ENCODE measurements around the gene CHD8. TPM values are rescaled to one million over a fixed set of nuclear protein-coding genes. Genes with fewer than 3 reads are reported as not detected.
A peak's percentile ranks its signal among the peaks of the same experiment; 100 is the strongest.
"Not testable (repeated sequence)": the region's sequence is repeated elsewhere in the genome, so short reads cannot be mapped to it uniquely, and the experiment has no call there.

CHD8 gene
- total RNA-seq, 2 donors from 2014 or later: 118 to 147 TPM

DNA sequence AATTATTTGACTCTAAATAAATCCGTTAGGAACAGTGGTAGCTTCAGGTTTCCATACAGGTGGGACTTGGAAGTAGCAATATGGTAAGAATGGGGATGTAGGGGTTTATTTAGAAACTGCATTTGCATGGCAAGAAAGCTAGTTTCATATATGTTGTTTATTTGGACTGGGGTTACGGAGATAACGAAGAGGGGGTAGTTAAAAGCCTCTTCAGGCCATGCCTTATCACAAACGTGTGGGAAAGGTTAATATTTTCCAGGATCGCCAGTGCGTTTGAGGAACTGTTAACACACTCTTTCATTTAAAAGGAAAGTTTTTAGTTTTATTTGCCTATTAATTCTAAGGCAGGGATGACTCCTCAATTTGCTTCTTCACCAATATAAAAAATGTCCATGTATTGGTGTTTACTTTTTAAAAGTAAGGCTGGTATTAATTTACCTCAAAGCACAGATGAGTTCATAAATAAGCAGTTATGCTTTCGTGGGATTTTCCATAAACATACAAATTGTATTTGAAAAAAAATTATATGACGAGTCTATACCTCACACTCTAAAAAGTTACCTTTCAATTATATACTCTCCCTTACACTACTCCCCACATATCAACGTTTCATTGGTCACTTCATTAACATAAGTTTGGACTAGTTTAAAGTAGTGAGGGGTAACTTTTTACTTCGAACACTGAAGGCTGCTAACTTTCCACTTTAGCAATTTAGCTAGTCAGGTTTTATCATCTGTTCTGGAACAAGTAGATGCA, 20.0 kb upstream of the CHD8 start:
- Mint-ChIP-seq H3K4me3 (peak overlapping the region; percentile 99), H3K9me3 (no peaks in the 10 kb centered on the region), H3K4me1 (ENCODE audit: low read depth in 2 of 2) (peaks cover 26 to 38% of the 10 kb centered on the region in 2 donors), H3K27ac (peak overlapping the region; percentile 96), H3K36me3 (peaks cover 23% of the 10 kb centered on the region), H3K27me3 (no peaks in the 10 kb centered on the region)
- ATAC-seq (no peak), DNase-seq (ENCODE audit: low spot score) (no peak)

- ATAC-seq (no peak), DNase-seq (ENCODE audit: low spot score) (no peak)
- Mint-ChIP-seq H3K36me3 (peaks cover 17% of the 10 kb centered on the region), H3K4me1 (ENCODE audit: low read depth in 2 of 2) (peaks cover 0 to 3% of the 10 kb centered on the region in 2 donors), H3K27me3 (no peaks in the 10 kb centered on the region), H3K4me3 (no peak overlapping the region), H3K27ac (no peak overlapping the region), H3K9me3 (no peaks in the 10 kb centered on the region)
Measured at GRCh38 chr14:21467616-21468015, 11.7 kb upstream of the CHD8 start.

DNA sequence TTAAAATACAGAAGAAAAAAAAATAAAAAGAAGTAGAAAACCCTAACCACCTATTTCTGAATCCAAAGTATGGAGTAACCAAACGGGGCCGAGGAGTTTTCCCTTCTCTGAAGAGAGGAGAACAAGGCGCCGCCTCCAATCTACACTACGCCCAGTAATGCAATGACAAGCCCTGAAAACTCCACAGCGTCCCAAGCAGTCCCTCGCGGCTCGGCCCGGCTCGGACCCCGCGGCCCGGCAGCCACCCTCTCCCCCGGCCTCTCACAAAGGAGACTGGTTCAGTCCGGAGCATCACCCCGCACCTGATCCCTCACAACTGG, 371 bp downstream of the CHD8 start:
- peak; percentile 32 to 41 for ATAC-seq
- Mint-ChIP-seq H3K4me1 (ENCODE audit: low read depth in 2 of 2) (peaks cover 21 to 27% of the 10 kb centered on the region in 2 donors), H3K4me3 (peak overlapping the region; percentile 92), H3K27me3 (no peaks in the 10 kb centered on the region), H3K27ac (peak overlapping the region; percentile 95 to 99), H3K36me3 (peaks cover 11% of the 10 kb centered on the region), H3K9me3 (no peaks in the 10 kb centered on the region)
- no peak for DNase-seq (ENCODE audit: low spot score)

GRCh38 chr14:21454843-21455544, 929 bp downstream of the CHD8 start:
- H3K4me1 Mint-ChIP-seq (ENCODE audit: low read depth in 2 of 2): peaks cover 26 to 32% of the 10 kb centered on the region in 2 donors
- H3K27me3 Mint-ChIP-seq: no peaks in the 10 kb centered on the region
- DNase-seq (ENCODE audit: low spot score): no peak
- H3K36me3 Mint-ChIP-seq: peaks cover 11% of the 10 kb centered on the region
- no peaks in the 10 kb centered on the region for H3K9me3 Mint-ChIP-seq
- peak overlapping the region; percentile 92 for H3K4me3 Mint-ChIP-seq
- ATAC-seq: no peak
- peak overlapping the region; percentile 95 to 99 for H3K27ac Mint-ChIP-seq

DNA sequence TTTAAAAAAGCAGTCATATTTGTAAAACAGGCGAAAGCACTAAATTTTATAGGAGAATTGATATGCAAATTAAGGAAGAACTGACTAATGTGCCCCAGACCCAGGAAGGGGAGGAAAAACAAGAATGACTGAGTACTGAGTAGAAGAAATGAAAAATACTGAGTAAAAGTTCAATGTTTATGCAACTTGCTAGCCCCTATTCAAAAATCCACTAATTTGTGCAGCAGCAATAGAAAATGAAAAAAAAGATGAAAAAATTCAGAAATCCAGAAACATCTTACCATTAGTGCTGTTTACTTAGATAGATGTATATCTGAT, 6.1 kb downstream of the CHD8 start:
- ATAC-seq: no peak

DNA sequence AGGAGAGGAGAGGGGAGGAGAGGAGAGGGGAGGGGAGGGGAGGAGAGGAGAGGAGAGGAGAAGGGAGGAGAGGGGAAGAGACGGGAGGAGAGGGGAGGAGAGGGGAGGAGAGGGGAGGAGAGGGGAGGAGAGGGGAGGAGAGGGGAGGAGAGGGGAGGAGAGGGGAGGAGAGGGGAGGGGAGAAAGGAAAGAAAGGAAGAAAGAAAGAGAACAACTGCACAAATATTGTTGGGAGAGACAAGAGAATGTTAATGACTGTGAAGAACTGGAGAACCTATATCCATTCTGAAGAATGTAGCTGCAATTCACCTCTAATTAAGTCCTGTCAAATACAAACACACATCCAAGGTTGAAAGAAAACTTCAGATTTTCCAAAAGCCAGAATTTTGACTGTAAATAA, 13.3 kb downstream of the CHD8 start:
- H3K27ac Mint-ChIP-seq; H3K4me3 Mint-ChIP-seq; ATAC-seq; H3K27me3 Mint-ChIP-seq; DNase-seq (ENCODE audit: low spot score); H3K36me3 Mint-ChIP-seq; H3K9me3 Mint-ChIP-seq: not testable (repeated sequence)
- H3K4me1 Mint-ChIP-seq (ENCODE audit: low read depth in 2 of 2): peaks cover 25 to 27% of the 10 kb centered on the region in 2 donors

More for the DNA sequence above, 6.1 kb downstream of the CHD8 start:
- H3K4me3 Mint-ChIP-seq: peak overlapping the region; percentile 52
- no peaks in the 10 kb centered on the region for H3K9me3 Mint-ChIP-seq
- peaks cover 6% of the 10 kb centered on the region for H3K36me3 Mint-ChIP-seq
- peaks cover 37 to 42% of the 10 kb centered on the region in 2 donors for H3K4me1 Mint-ChIP-seq (ENCODE audit: low read depth in 2 of 2)
- peak overlapping the region; percentile 82 to 91 for H3K27ac Mint-ChIP-seq
- no peaks in the 10 kb centered on the region for H3K27me3 Mint-ChIP-seq
- DNase-seq (ENCODE audit: low spot score): no peak

DNA sequence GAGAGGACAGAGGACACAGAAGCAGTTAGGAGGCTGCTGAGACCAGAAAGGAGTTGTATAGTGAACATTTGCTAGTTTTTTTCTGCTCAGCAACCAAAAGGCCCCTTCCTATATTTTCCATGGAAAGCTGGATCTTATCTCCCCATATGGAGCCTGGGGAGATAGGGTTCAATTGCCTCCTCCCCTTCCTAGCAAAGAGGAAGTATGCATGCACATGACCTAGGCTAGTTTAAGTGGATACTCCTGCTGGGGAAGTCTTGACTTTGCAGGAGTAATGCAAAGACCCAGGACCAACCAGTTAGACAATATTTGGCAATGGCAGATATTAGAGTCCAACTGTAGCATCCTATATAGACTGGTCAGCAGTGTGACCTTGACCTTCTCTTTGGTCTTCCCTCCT, 15.1 kb downstream of the CHD8 start:
- no peak for DNase-seq (ENCODE audit: low spot score)
- Mint-ChIP-seq H3K9me3 (no peaks in the 10 kb centered on the region), H3K4me3 (no peak overlapping the region), H3K27ac (no peak overlapping the region), H3K27me3 (no peaks in the 10 kb centered on the region), H3K4me1 (ENCODE audit: low read depth in 2 of 2) (peaks cover 30 to 39% of the 10 kb centered on the region in 2 donors), H3K36me3 (peaks cover 4% of the 10 kb centered on the region)
- ATAC-seq: no peak

GRCh38 chr14:21437063-21437901, 18.6 kb downstream of the CHD8 start:
- ATAC-seq (peak; percentile 100), DNase-seq (ENCODE audit: low spot score) (peak; percentile 99)
- H3K36me3 Mint-ChIP-seq: peaks cover 4% of the 10 kb centered on the region
- H3K27ac Mint-ChIP-seq: peak overlapping the region; percentile 67 to 88
- H3K27me3 Mint-ChIP-seq: no peaks in the 10 kb centered on the region
- H3K4me3 Mint-ChIP-seq: peak overlapping the region; percentile 98
- H3K9me3 Mint-ChIP-seq: no peaks in the 10 kb centered on the region
- peaks cover 42 to 51% of the 10 kb centered on the region in 2 donors for H3K4me1 Mint-ChIP-seq (ENCODE audit: low read depth in 2 of 2)

DNA sequence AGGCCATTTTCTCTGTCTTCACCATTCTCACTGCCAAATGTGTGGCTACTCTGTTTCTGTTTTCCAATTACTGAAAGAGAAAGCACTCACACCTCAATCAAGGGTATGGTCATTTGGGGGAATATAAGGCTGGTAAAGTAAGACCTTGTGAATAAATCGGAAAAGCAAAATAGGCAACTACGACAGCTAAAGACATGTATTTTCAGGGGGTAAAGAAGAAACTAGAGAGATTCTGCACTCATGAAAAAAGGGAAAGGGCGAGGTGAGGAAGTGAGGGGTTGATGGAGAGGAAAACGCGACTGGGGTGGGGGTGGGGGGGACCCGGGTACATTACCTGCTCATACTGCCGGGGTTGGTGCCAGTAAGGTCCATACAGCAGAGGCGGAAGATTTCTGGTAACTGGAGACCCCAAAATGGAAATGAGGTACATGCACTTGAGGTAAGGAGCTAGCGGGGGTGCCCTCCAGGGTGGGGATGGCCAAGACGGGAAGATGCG, 19.3 kb downstream of the CHD8 start:
- H3K36me3 Mint-ChIP-seq: peaks cover 4% of the 10 kb centered on the region
- no peak for DNase-seq (ENCODE audit: low spot score)
- H3K27me3 Mint-ChIP-seq: no peaks in the 10 kb centered on the region
- peak overlapping the region; percentile 98 for H3K4me3 Mint-ChIP-seq
- no peak for ATAC-seq
- H3K4me1 Mint-ChIP-seq (ENCODE audit: low read depth in 2 of 2): peaks cover 39 to 47% of the 10 kb centered on the region in 2 donors
- no peaks in the 10 kb centered on the region for H3K9me3 Mint-ChIP-seq
- peak overlapping the region; percentile 67 to 88 for H3K27ac Mint-ChIP-seq

- no peaks in the 10 kb centered on the region for H3K9me3 Mint-ChIP-seq
- no peak for DNase-seq (ENCODE audit: low spot score)
- H3K4me1 Mint-ChIP-seq (ENCODE audit: low read depth in 2 of 2): peaks cover 24 to 32% of the 10 kb centered on the region in 2 donors
- H3K4me3 Mint-ChIP-seq: no peak overlapping the region
- H3K27me3 Mint-ChIP-seq: no peaks in the 10 kb centered on the region
- no peak for ATAC-seq
- H3K27ac Mint-ChIP-seq: no peak overlapping the region
- peaks cover 15% of the 10 kb centered on the region for H3K36me3 Mint-ChIP-seq
Measured at GRCh38 chr14:21431126-21431525, 24.8 kb downstream of the CHD8 start.

DNA sequence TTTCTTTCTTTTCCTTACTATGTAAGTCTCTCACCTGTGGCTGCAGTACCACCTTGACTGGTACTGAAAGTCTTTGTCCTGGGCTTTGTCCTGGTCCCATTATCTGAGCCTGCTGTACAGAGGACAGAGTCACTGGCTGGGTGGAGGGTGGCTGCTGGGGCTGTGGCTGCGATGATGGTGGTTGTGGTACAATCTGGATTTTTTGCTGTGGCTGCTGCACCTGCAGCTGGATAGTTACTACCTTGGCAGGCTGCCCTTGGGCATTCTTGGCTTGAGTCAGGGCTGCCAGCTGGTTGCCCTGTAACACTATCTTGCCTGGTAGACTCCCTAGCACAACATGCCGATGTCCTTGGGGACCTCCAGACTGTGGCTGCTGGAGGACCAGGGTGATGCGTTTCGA, 27.0 kb downstream of the CHD8 start:
- Mint-ChIP-seq H3K27me3 (no peaks in the 10 kb centered on the region), H3K9me3 (no peaks in the 10 kb centered on the region), H3K4me3 (no peak overlapping the region), H3K36me3 (peaks cover 24% of the 10 kb centered on the region), H3K27ac (no peak overlapping the region), H3K4me1 (ENCODE audit: low read depth in 2 of 2) (peaks cover 6 to 19% of the 10 kb centered on the region in 2 donors)
- ATAC-seq: no peak
- DNase-seq (ENCODE audit: low spot score): no peak

- no peak for DNase-seq (ENCODE audit: low spot score)
- H3K36me3 Mint-ChIP-seq: peaks cover 26% of the 10 kb centered on the region
- H3K27me3 Mint-ChIP-seq: no peaks in the 10 kb centered on the region
- H3K4me3 Mint-ChIP-seq: no peak overlapping the region
- ATAC-seq: no peak
- peaks cover 0 to 11% of the 10 kb centered on the region in 2 donors for H3K4me1 Mint-ChIP-seq (ENCODE audit: low read depth in 2 of 2)
- H3K27ac Mint-ChIP-seq: peak overlapping the region in 1 of 2 donors; percentile 24
- no peaks in the 10 kb centered on the region for H3K9me3 Mint-ChIP-seq
Measured at GRCh38 chr14:21426692-21427091, 29.2 kb downstream of the CHD8 start.

- no peak overlapping the region for H3K27ac Mint-ChIP-seq
- no peak for DNase-seq (ENCODE audit: low spot score)
- H3K36me3 Mint-ChIP-seq: peaks cover 23% of the 10 kb centered on the region
- H3K4me3 Mint-ChIP-seq: no peak overlapping the region
- H3K9me3 Mint-ChIP-seq: no peaks in the 10 kb centered on the region
- no peak for ATAC-seq
- H3K4me1 Mint-ChIP-seq (ENCODE audit: low read depth in 2 of 2): peaks cover under 1 to 5% of the 10 kb centered on the region in 2 donors
- no peaks in the 10 kb centered on the region for H3K27me3 Mint-ChIP-seq
Measured at GRCh38 chr14:21419528-21419927, 36.4 kb downstream of the CHD8 start.
